GDM1 (cell line): ENCODE measurements around the gene NOA1.
"Not testable (repeated sequence)": the region's sequence is repeated elsewhere in the genome, so short reads cannot be mapped to it uniquely, and the experiment has no call there.

ENCODE experiments used
- DNase-seq: peaks from one replicate; lab custom pipeline; 2025; lab: John Stamatoyannopoulos, UW

Gene NOA1

DNA sequence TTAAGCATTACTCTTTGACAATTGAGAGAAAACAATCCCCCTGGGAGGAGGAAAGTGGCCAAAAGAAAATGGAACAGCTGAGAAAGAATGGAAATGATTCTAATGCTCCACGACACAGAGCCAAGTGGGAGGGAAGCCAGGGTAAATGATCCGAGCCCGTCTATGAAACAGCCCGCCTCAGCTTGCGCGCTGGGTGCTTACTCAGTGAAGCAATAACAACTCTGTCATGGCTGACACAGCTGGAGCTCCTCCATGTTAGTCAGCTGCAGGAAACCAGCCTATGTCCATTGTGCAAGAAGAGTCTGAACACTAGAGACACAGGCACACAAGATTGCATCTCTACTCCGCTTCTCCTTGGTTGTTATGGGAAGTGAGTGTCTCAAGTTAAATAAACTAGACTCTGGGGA, 19.3 kb downstream of the NOA1 start:
- no peak for DNase-seq

DNA sequence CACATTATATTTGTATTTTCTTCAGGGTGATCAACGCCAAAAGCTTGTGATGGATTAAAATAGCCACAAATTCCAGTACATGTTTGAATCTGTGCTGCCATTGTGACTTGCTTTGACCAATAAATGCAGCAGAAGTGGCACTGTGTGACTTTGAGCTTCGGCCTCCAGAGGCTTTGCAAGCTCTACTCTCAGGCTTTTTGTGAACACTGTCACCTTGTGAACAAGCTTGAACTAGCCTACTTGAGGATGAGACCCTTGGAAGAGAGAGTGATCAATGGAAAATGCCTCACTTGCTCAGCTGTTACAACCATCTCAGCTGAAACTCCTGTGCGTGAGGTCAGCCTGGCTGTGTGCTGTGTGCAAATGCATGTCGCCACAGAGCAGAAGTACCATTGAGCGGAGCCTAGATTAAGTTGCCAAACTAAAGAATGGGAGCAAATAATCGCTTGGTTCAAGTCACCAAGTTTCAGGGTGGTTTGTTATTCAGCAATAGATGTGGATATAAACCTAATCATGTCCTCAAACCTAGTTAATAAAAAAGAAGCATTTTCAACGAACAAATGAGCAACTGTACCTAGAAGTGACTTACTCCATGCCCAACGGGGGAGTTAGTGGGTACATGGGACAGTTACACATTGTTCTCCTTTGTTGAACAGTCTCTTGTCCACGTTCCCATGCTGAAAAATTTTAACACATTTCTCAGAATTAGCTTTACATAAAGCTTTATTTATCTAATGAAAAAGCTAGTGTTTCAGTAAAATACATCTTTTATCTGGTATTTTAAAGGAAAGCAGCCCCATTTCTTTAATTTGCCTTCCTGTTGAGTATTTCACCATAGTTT, 23.5 kb downstream of the NOA1 start:
- no peak for DNase-seq

DNA sequence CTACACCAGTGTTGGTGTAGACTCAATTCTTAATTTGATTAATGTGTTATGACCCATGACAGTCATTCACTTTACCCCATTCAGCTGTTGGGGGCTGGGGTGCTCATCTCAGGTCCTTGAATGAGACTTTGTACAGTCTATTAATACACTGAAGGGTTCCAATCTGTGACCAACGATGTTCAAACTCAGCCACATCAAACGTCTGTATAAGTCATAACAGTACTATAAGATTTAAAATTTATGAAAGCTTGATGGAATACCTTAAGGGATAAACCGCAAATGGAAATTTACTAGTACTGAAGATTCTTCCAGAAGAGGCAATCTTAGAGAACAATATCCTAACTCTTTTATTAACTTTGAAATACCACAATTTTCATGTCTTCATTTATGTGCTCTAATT, 36.0 kb downstream of the NOA1 start:
- no peak for DNase-seq

DNA sequence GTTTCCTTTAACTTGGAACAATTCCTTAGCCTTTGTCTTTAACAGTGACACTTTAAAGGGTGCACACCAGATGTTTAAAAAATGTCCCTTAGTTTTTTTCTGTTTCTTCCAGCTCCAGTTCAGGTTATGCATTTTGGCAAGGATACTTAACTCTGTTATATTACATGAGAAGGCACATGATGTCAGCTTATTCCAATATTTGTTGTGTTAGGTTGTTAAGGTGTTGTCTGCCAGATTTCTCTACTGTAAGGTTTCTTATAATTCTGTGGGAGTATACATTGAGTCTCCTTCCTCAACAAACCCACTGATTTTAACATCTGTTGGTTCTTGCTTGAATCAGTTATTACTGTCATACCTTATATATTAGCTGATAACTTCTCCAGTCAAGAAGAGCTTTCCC, 36.4 kb downstream of the NOA1 start:
- DNase-seq = no peak

- DNase-seq = no peak
These were observed 37.0 kb downstream of the NOA1 start for GRCh38 chr4:56940403-56940802.

DNA sequence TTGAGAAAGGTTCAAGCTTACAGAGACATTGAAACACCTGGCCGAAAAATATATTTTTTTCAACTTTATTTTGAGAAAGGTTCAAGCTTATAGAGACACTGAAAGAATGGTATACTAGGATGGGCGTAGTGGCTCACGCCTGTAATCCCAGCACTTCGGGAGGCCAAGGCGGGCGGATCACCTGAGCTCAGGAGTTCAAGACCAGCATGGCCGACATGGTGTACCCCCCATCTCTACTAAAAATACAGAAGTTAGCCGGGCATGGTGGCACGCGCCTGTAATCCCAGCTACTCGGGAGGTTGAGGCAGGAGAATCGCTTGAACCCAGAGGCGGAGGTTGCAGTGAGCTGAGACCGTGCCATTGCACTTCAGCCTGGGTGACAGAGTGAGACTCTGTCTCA, 37.6 kb downstream of the NOA1 start:
- DNase-seq = not testable (repeated sequence)

DNA sequence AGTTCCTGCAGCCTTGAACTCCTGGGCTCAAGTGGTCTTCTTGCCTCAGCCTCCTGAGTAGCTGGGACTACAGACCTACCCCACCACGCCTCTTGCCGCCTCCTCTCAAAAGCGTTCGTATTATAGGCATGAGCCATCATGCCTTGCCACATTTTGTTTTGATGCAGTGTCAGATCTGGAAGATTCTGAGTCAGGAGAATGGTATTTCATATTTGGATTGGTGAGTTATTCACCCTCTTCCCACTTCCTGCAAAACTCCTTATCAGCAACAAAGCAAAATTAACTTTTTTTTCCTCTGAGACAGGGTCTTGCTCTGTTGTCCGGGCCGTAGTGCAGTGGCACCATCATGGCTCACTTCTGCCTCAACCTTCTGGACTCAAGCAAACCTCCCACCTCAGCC, 40.1 kb downstream of the NOA1 start:
- no peak for DNase-seq

DNA sequence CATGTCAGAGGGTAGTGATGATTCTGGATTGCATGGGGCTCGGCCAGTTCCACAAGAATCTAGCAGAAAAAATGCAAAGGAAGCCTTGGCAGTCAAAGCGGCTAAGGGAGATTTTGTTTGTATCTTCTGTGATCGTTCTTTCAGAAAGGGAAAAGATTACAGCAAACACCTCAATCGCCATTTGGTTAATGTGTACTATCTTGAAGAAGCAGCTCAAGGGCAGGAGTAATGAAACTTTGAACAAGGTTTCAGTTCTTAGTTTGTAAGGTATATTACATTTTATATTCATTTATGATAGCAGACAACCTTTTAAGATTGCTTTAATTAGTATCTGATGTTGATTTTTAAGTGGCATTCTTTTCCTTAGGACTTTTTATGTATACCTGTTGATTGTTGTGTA, 45.5 kb downstream of the NOA1 start:
- DNase-seq = no peak

- DNase-seq = no peak
These were observed 46.8 kb downstream of the NOA1 start for GRCh38 chr4:56930638-56931037.

- no peak for DNase-seq
These were observed 50.2 kb downstream of the NOA1 start for GRCh38 chr4:56927196-56927595.

- not testable (repeated sequence) for DNase-seq
These were observed 62.4 kb downstream of the NOA1 start for GRCh38 chr4:56914977-56915376.

DNA sequence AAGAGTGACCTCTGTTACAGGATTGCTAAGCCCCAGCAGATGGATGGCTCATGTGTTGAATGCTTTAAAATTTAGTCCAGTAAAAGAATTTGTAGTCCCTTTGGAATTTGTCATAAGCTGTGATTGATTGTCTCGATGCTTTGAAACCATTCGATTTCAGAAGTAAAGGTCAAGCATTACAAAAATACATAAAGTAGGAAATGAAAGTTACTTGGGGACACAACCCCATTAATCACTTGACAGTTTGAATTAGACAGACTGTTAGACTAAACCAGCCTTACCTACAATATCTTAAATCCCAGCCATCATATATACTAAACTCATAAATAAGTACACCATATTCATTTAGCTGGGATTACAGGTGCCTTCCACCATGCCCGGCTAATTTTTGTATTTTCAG, 63.1 kb downstream of the NOA1 start:
- DNase-seq = no peak
